Gastroesophageal sphincter (tissue), 3 donors: ENCODE data around the gene ZNF343.

ENCODE experiments used
- CTCF ChIP-seq, 4 experiments: fragments of 200-600 bp in 2 of 4; fragments of 450-650 bp in 2 of 4; sonication (generic) in 1 of 4; IDR thresholded peaks; one replicate each; pipeline ENCODE4 v1.5.1; 2017 to 2019; ENCODE audit warnings: antibody characterized with exemption in 4 of 4, mild to moderate bottlenecking in 2 of 4, moderate library complexity in 2 of 4
- POLR2A ChIP-seq, 2 donors: fragments of 450-650 bp; IDR thresholded peaks; one replicate each; pipeline ENCODE4 v1.6.1; 2017; ENCODE audit warnings: antibody characterized with exemption in 2 of 2, mild to moderate bottlenecking in 2 of 2, moderate library complexity in 1 of 2

- TF ChIP-seq POLR2A (IDR thresholded peaks at IDR 0.05) (no peak), CTCF (IDR thresholded peaks at IDR 0.05) (no peak)
Measured at GRCh38 chr20:2509794-2510193, 1.1 kb upstream of the ZNF343 start.
